ENCODE results near the gene C1QL4.
"Not testable (repeated sequence)": the region's sequence is repeated elsewhere in the genome, so short reads cannot be mapped to it uniquely, and the experiment has no call there.

C1QL4 gene

DNA sequence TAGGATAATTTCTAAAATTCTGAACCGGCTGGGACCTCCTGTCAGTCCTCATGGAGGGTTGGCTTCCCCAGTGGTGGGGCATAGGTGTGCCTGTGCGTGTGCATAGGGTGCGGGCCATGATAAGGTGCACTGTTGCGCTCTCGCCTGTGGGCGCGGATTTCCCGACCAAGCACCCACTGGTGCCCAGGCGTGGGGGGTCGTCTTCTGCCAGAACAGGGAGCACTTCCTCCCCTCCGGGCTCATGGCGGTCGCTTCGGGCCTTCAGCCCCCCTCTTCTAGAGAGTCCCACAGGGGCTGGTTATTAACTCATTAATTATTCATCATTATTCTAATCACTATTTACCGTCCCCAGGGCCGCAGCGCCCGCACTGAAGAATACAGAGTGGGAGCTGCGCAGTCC is 2.8 kb downstream of the C1QL4 start:
- TF ChIP-seq TSHZ2 (CRISPR knock-in tag; IDR thresholded peaks at IDR 0.05): no peak
- TF ChIP-seq RARB (CRISPR knock-in tag; IDR thresholded peaks at IDR 0.05): no peak
- TF ChIP-seq PATZ1 (CRISPR knock-in tag; IDR thresholded peaks at IDR 0.05; ENCODE audit: borderline replicate concordance): no peak
- TF ChIP-seq, protein P1, sequence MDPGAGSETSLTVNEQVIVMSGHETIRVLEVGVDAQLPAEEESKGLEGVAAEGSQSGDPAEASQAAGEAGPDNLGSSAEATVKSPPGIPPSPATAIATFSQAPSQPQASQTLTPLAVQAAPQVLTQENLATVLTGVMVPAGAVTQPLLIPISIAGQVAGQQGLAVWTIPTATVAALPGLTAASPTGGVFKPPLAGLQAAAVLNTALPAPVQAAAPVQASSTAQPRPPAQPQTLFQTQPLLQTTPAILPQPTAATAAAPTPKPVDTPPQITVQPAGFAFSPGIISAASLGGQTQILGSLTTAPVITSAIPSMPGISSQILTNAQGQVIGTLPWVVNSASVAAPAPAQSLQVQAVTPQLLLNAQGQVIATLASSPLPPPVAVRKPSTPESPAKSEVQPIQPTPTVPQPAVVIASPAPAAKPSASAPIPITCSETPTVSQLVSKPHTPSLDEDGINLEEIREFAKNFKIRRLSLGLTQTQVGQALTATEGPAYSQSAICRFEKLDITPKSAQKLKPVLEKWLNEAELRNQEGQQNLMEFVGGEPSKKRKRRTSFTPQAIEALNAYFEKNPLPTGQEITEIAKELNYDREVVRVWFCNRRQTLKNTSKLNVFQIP (CRISPR knock-in tag; IDR thresholded peaks at IDR 0.05; ENCODE audit: borderline replicate concordance, low read depth): no peak
- TF ChIP-seq SNAI2 (CRISPR knock-in tag; IDR thresholded peaks at IDR 0.05): no peak
- TF ChIP-seq ISL1 (CRISPR knock-in tag; IDR thresholded peaks at IDR 0.05): no peak
- no peak for TF ChIP-seq ZC3H10 (CRISPR knock-in tag; IDR thresholded peaks at IDR 0.05)
- no peak for TF ChIP-seq ESRRG (CRISPR knock-in tag; IDR thresholded peaks at IDR 0.05)
- TF ChIP-seq GLIS3 (CRISPR knock-in tag; IDR thresholded peaks at IDR 0.05): no peak
- no peak for TF ChIP-seq ZNF8 (CRISPR knock-in tag; IDR thresholded peaks at IDR 0.05)
- TF ChIP-seq ZFP3 (CRISPR knock-in tag; IDR thresholded peaks at IDR 0.05): no peak
- TF ChIP-seq PPARA (CRISPR knock-in tag; IDR thresholded peaks at IDR 0.05; ENCODE audit: borderline replicate concordance): no peak
- TF ChIP-seq ARNTL (CRISPR knock-in tag; IDR thresholded peaks at IDR 0.05; ENCODE audit: borderline replicate concordance, low read depth): no peak
- ATAC-seq: no peak

DNA sequence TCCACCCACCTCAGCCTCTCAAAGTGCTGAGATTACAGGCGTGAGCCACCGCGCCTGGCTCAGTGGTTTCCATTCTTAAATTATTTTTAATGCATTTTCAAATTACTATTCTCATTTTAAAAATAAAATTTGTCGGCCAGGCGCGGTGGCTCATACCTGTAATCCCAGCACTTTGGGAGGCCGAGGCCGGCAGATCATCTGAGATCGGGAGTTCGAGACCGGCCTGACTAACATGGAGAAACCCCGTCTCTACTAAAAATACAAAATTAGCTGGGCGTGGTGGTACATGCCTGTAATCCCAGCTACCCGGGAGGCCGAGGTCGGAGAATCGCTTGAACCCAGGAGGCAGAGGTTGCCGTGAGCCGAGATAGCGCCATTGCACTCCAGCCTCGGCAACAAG is 3.2 kb downstream of the C1QL4 start:
- not testable (repeated sequence) for ATAC-seq

DNA sequence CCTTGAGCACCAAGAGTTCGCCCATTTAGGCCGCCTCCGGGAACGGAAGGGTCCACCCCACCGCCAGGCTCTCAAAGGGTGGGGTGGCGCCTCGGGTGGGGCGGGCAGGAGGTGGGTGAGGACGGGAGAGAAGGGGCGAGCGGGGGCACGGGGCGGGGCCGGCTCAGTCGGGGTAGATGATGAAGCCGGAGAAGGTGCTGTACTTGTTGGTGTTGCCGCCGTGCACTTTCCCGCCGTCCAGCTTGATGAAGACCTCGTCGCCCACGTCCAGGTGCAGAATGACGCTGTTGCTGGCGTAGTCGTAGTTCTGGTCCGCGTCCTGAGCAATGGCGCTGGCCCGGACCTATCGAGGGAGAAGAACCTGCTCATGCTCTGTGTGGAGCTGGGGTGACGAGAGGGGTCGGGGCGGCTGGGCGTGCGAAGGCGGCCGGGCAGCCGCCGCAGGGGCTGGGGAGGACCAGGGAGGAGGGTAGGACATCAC is 4.1 kb downstream of the C1QL4 start:
- no peak for ATAC-seq
- TF ChIP-seq OSR1 (CRISPR knock-in tag; IDR thresholded peaks at IDR 0.05) (no peak), CREB5 (CRISPR knock-in tag; IDR thresholded peaks at IDR 0.05; ENCODE audit: low read depth) (no peak), SNAI2 (CRISPR knock-in tag; IDR thresholded peaks at IDR 0.05) (no peak), ZC3H10 (CRISPR knock-in tag; IDR thresholded peaks at IDR 0.05) (no peak), ARNTL (CRISPR knock-in tag; IDR thresholded peaks at IDR 0.05; ENCODE audit: borderline replicate concordance, low read depth) (no peak), TSHZ2 (CRISPR knock-in tag; IDR thresholded peaks at IDR 0.05) (no peak), ZFP3 (CRISPR knock-in tag; IDR thresholded peaks at IDR 0.05) (no peak), ZNF565 (CRISPR knock-in tag; conservative IDR thresholded peaks at IDR 0.05; ENCODE audit: low read depth) (no peak), ISL1 (CRISPR knock-in tag; IDR thresholded peaks at IDR 0.05) (no peak)

GRCh38 chr12:49332441-49332861 is 4.5 kb downstream of the C1QL4 start:
- TF ChIP-seq RARB (CRISPR knock-in tag; IDR thresholded peaks at IDR 0.05): no peak
- no peak for ATAC-seq

Measured in SK-N-SH treated with all-trans-retinoic acid at 6 μM for 48 hours (cell line).